ENCODE measurements around the gene S100A6. TPM values are rescaled to one million over a fixed set of nuclear protein-coding genes. Genes with fewer than 3 reads are reported as not detected.

S100A6 gene
- total RNA-seq, 1 experiment from 2014 or later, result 1,521 TPM

DNA sequence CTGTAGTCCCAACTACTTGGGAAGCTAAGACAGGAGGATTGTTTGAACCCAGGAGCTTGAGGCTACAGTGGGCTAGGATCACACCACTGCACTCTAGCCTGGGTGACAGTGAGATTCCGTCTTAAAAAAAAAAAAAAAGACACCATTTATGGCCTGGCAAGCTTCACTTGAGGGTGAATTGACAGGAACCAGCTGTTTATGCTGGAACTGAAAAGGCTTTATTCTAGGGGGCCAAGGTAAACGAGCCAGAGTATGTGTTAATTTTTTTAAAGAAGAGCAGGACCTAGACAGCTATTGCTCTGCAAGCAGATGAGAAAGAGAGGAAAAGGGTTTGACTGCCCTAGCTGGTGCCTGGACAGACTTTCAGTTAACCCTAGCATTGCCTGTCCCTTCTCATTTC, 37.0 kb downstream of the S100A6 start:
- H3K27ac Mint-ChIP-seq (ENCODE audit: unreplicated experiment), result no peak overlapping the region
- intact Hi-C loops (cut with micrococcal nuclease; ENCODE audit: unreplicated experiment), result no loop called here
- CTCF ChIA-PET, result no interaction called here

GRCh38 chr1:153495536-153495935, 40.3 kb downstream of the S100A6 start:
- Mint-ChIP-seq H3K9me3 (ENCODE audit: low read depth, unreplicated experiment) (no peaks in the 10 kb centered on the region), H3K27ac (ENCODE audit: unreplicated experiment) (no peak overlapping the region), H3K4me1 (ENCODE audit: low read depth, unreplicated experiment) (peaks cover 4% of the 10 kb centered on the region), H3K27me3 (ENCODE audit: unreplicated experiment) (peaks cover 75% of the 10 kb centered on the region), H3K36me3 (ENCODE audit: insufficient read depth, unreplicated experiment) (no peaks in the 10 kb centered on the region), H3K4me3 (ENCODE audit: low read depth, unreplicated experiment) (no peak overlapping the region)
- TF ChIP-seq, protein P1, sequence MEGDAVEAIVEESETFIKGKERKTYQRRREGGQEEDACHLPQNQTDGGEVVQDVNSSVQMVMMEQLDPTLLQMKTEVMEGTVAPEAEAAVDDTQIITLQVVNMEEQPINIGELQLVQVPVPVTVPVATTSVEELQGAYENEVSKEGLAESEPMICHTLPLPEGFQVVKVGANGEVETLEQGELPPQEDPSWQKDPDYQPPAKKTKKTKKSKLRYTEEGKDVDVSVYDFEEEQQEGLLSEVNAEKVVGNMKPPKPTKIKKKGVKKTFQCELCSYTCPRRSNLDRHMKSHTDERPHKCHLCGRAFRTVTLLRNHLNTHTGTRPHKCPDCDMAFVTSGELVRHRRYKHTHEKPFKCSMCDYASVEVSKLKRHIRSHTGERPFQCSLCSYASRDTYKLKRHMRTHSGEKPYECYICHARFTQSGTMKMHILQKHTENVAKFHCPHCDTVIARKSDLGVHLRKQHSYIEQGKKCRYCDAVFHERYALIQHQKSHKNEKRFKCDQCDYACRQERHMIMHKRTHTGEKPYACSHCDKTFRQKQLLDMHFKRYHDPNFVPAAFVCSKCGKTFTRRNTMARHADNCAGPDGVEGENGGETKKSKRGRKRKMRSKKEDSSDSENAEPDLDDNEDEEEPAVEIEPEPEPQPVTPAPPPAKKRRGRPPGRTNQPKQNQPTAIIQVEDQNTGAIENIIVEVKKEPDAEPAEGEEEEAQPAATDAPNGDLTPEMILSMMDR (IDR thresholded peaks at IDR 0.05; ENCODE audit: unreplicated experiment), result no peak
- DNase-seq, result no peak
- no TSS peak for BruUV-seq (replicated peaks)
- CTCF ChIA-PET, result interaction anchor here (0.7 to 3.2 kb wide), 7 partner anchors 11 to 254 kb away, joined by 3 to 58 read pairs (median 4); partner anchors contain the start of genes PGLYRP4 and S100A9
- intact Hi-C loops (cut with micrococcal nuclease; ENCODE audit: unreplicated experiment), result loop anchor here (1.0 to 2.0 kb wide), 2 partner anchors 29 to 143 kb away; no protein-coding TSS in a partner anchor

More for the DNA sequence above, 37.0 kb downstream of the S100A6 start:
- Mint-ChIP-seq H3K9me3 (ENCODE audit: low read depth, unreplicated experiment) (no peaks in the 10 kb centered on the region), H3K36me3 (ENCODE audit: insufficient read depth, unreplicated experiment) (no peaks in the 10 kb centered on the region), H3K4me3 (ENCODE audit: low read depth, unreplicated experiment) (no peak overlapping the region), H3K27me3 (ENCODE audit: unreplicated experiment) (peaks cover 62% of the 10 kb centered on the region), H3K4me1 (ENCODE audit: low read depth, unreplicated experiment) (no peaks in the 10 kb centered on the region)
- TF ChIP-seq, protein P1 (IDR thresholded peaks at IDR 0.05; ENCODE audit: unreplicated experiment), result no peak
- no TSS peak for BruUV-seq (replicated peaks)
- DNase-seq, result no peak

GRCh38 chr1:153494976-153495535, 40.7 kb downstream of the S100A6 start:
- peaks cover 71% of the 10 kb centered on the region for H3K27me3 Mint-ChIP-seq (ENCODE audit: unreplicated experiment)
- BruUV-seq (replicated peaks), result no TSS peak
- DNase-seq, result peak; percentile 91
- H3K4me3 Mint-ChIP-seq (ENCODE audit: low read depth, unreplicated experiment), result no peak overlapping the region
- CTCF ChIA-PET, result interaction anchor here (0.7 to 3.2 kb wide), 7 partner anchors 10 to 254 kb away, joined by 3 to 58 read pairs (median 4); partner anchors contain the start of genes PGLYRP4 and S100A9
- H3K27ac Mint-ChIP-seq (ENCODE audit: unreplicated experiment), result no peak overlapping the region
- TF ChIP-seq, protein P1 (IDR thresholded peaks at IDR 0.05; ENCODE audit: unreplicated experiment), result peak; percentile 97
- H3K36me3 Mint-ChIP-seq (ENCODE audit: insufficient read depth, unreplicated experiment), result no peaks in the 10 kb centered on the region
- intact Hi-C loops (cut with micrococcal nuclease; ENCODE audit: unreplicated experiment), result loop anchor here (1.0 to 2.0 kb wide), 2 partner anchors 28 to 143 kb away; no protein-coding TSS in a partner anchor
- peaks cover 8% of the 10 kb centered on the region for H3K4me1 Mint-ChIP-seq (ENCODE audit: low read depth, unreplicated experiment)
- H3K9me3 Mint-ChIP-seq (ENCODE audit: low read depth, unreplicated experiment), result no peaks in the 10 kb centered on the region

GRCh38 chr1:153493343-153493960, 42.3 kb downstream of the S100A6 start:
- no peaks in the 10 kb centered on the region for H3K9me3 Mint-ChIP-seq (ENCODE audit: low read depth, unreplicated experiment)

More at GRCh38 chr1:153493343-153493960, 42.3 kb downstream of the S100A6 start:
- CTCF ChIA-PET, result interaction anchor here (0.6 to 3.2 kb wide), 2 partner anchors 53 to 140 kb away, joined by 3 to 58 read pairs; no protein-coding TSS in a partner anchor
- H3K36me3 Mint-ChIP-seq (ENCODE audit: insufficient read depth, unreplicated experiment), result no peaks in the 10 kb centered on the region
- H3K27me3 Mint-ChIP-seq (ENCODE audit: unreplicated experiment), result peaks cover 55% of the 10 kb centered on the region
- no TSS peak for BruUV-seq (replicated peaks)
- intact Hi-C loops (cut with micrococcal nuclease; ENCODE audit: unreplicated experiment), result no loop called here
- no peak overlapping the region for H3K4me3 Mint-ChIP-seq (ENCODE audit: low read depth, unreplicated experiment)
- H3K27ac Mint-ChIP-seq (ENCODE audit: unreplicated experiment), result no peak overlapping the region
- H3K4me1 Mint-ChIP-seq (ENCODE audit: low read depth, unreplicated experiment), result peaks cover 8% of the 10 kb centered on the region
- TF ChIP-seq, protein P1 (IDR thresholded peaks at IDR 0.05; ENCODE audit: unreplicated experiment), result no peak
- DNase-seq, result no peak

All from Calu3 (cell line).